Ishikawa (cell line): ENCODE measurements around the gene EPHA6.

Experiments used
- CEBPB ChIP-seq: IDR thresholded peaks from 2 replicates; pipeline ENCODE4 v1.6.1; 2012
- CREB1 ChIP-seq: IDR thresholded peaks from 2 replicates; pipeline ENCODE4 v1.6.1; 2012; ENCODE audit warnings: low read depth
- EGR1 ChIP-seq: IDR thresholded peaks from 2 replicates; pipeline ENCODE4 v1.6.1; 2012
- EP300 ChIP-seq: IDR thresholded peaks from 2 replicates; pipeline ENCODE4 v1.6.1; 2012; ENCODE audit warnings: borderline replicate concordance
- FOXM1 ChIP-seq: IDR thresholded peaks from 2 replicates; pipeline ENCODE4 v1.6.1; 2012; ENCODE audit warnings: low read depth, borderline replicate concordance
- NFIC ChIP-seq: IDR thresholded peaks from 2 replicates; pipeline ENCODE4 v1.6.1; 2012
- RAD21 ChIP-seq: IDR thresholded peaks from 2 replicates; pipeline ENCODE4 v1.6.1; 2012; ENCODE audit warnings: low read depth
- TAF1 ChIP-seq: IDR thresholded peaks from 2 replicates; pipeline ENCODE4 v1.6.1; 2012; ENCODE audit warnings: low read depth, mild to moderate bottlenecking
- TCF12 ChIP-seq: IDR thresholded peaks from 2 replicates; pipeline ENCODE4 v1.6.1; 2012; ENCODE audit warnings: low read depth
- TEAD4 ChIP-seq: IDR thresholded peaks from 2 replicates; pipeline ENCODE4 v1.6.1; 2012
- YY1 ChIP-seq: IDR thresholded peaks from 2 replicates; pipeline ENCODE4 v1.6.1; 2012; ENCODE audit warnings: low read depth
- ZBTB7A ChIP-seq: IDR thresholded peaks from 2 replicates; pipeline ENCODE4 v1.6.1; 2012; ENCODE audit warnings: low read depth
- TF ChIP-seq, protein P1 (sequence below): IDR thresholded peaks from 2 replicates; pipeline ENCODE4 v1.6.1; 2012
- TF ChIP-seq, protein P2 (sequence below): IDR thresholded peaks from 2 replicates; pipeline ENCODE4 v1.6.1; 2012; ENCODE audit warnings: low read depth, mild to moderate bottlenecking
- TF ChIP-seq, protein P3 (sequence below): IDR thresholded peaks from 2 replicates; pipeline ENCODE4 v1.6.1; 2012

Gene EPHA6

DNA sequence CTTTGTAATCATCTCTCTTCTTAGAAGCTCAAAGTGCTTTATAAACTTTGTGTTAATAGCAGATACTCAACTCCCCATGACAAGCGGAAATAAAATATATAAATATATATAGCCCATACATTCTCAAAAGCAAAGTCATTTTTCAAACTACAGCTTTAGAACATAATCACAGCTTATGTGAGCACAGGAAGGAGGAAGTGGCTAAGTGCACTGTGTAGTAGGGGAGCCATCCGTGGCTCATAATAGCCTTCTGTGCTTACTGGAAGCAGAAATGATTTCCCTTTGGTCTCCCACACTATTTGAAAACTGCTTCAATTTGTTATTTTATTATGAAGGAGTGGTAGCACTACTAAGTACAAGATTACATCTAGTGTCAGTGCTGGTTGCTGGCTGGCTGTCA is 798.7 kb downstream of the EPHA6 start:
- no peak for TF ChIP-seq NFIC
- TF ChIP-seq, protein P1, sequence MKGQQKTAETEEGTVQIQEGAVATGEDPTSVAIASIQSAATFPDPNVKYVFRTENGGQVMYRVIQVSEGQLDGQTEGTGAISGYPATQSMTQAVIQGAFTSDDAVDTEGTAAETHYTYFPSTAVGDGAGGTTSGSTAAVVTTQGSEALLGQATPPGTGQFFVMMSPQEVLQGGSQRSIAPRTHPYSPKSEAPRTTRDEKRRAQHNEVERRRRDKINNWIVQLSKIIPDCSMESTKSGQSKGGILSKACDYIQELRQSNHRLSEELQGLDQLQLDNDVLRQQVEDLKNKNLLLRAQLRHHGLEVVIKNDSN, result no peak

DNA sequence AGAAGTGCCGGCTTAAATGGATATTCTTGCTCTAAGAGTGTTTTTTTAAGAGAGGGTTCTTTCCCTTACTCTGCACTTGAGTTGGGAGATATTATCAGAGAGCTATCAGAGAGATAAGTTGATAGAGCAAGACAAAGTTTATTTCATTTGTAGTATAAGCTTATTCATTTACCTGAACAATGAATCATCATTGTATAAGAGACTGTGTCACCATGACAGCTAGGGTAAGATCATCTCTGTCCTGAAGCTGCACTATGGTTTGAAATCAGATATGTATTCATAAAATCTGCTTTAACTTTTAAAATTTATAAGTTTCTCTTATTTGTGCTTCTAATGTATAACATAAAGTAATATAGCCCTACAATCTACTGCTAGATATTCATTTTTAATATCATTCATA is 822.1 kb downstream of the EPHA6 start:
- TF ChIP-seq EP300 (no peak), ZBTB7A (no peak), CEBPB (no peak), NFIC (no peak), CREB1 (no peak), TEAD4 (no peak)
- TF ChIP-seq, protein P1, result no peak

DNA sequence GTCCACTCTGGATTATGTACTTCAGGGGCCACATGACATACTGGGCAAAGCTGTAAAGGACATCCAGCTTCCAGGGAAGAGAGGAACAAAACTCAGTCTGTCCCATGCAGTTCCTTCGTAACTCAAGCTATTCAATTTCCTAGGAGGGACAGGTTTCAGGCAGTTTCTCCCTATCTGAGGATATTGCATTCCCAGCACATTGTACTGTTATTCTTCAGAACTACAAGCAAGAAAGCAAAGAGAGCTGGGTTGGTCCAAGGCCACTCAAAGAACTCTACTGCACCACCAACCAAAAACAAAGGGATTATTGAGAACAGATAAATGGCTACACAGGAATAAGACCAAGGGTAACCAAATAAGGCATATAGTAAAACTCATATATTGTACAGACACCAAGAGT is 832.5 kb downstream of the EPHA6 start:
- TF ChIP-seq, protein P2, sequence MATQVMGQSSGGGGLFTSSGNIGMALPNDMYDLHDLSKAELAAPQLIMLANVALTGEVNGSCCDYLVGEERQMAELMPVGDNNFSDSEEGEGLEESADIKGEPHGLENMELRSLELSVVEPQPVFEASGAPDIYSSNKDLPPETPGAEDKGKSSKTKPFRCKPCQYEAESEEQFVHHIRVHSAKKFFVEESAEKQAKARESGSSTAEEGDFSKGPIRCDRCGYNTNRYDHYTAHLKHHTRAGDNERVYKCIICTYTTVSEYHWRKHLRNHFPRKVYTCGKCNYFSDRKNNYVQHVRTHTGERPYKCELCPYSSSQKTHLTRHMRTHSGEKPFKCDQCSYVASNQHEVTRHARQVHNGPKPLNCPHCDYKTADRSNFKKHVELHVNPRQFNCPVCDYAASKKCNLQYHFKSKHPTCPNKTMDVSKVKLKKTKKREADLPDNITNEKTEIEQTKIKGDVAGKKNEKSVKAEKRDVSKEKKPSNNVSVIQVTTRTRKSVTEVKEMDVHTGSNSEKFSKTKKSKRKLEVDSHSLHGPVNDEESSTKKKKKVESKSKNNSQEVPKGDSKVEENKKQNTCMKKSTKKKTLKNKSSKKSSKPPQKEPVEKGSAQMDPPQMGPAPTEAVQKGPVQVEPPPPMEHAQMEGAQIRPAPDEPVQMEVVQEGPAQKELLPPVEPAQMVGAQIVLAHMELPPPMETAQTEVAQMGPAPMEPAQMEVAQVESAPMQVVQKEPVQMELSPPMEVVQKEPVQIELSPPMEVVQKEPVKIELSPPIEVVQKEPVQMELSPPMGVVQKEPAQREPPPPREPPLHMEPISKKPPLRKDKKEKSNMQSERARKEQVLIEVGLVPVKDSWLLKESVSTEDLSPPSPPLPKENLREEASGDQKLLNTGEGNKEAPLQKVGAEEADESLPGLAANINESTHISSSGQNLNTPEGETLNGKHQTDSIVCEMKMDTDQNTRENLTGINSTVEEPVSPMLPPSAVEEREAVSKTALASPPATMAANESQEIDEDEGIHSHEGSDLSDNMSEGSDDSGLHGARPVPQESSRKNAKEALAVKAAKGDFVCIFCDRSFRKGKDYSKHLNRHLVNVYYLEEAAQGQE, result no peak
- TF ChIP-seq TCF12, result no peak
- TF ChIP-seq EP300, result no peak
- no peak for TF ChIP-seq CREB1
- TF ChIP-seq FOXM1, result no peak
- TF ChIP-seq, protein P3, sequence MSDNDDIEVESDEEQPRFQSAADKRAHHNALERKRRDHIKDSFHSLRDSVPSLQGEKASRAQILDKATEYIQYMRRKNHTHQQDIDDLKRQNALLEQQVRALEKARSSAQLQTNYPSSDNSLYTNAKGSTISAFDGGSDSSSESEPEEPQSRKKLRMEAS, result no peak
- TF ChIP-seq TAF1, result no peak
- no peak for TF ChIP-seq YY1
- no peak for TF ChIP-seq TEAD4

DNA sequence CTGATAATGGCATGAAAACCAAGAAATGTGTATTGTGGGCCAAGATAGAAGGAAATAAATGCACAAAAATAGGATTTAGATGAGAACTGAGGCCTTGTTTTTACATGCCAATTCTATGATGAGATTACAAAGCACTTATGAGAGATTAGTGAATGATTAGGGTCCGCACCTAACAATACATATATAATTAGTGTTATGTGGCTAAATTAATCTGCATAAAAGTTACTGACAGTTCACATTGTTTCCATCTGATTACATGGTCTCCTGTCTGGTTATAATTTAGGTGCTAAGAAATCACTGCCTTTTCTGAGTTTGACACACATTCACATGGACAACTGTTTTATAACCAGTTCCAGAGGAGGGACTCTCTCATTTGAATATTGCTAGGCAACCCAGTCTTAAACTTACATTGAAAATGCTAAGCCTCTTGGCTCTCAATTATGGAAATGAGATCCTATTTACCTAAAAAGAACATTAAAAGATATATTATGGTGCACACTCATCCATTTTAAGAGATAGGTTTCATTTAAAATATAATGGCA is 833.1 kb downstream of the EPHA6 start:
- no peak for TF ChIP-seq EGR1
- no peak for TF ChIP-seq RAD21
- TF ChIP-seq TCF12, result no peak
- no peak for TF ChIP-seq EP300
- TF ChIP-seq, protein P1, result no peak
- no peak for TF ChIP-seq CREB1
- no peak for TF ChIP-seq FOXM1
- no peak for TF ChIP-seq ZBTB7A
- no peak for TF ChIP-seq YY1
- TF ChIP-seq, protein P3, result no peak
- TF ChIP-seq NFIC, result no peak
- TF ChIP-seq, protein P2, result no peak
- no peak for TF ChIP-seq CEBPB

DNA sequence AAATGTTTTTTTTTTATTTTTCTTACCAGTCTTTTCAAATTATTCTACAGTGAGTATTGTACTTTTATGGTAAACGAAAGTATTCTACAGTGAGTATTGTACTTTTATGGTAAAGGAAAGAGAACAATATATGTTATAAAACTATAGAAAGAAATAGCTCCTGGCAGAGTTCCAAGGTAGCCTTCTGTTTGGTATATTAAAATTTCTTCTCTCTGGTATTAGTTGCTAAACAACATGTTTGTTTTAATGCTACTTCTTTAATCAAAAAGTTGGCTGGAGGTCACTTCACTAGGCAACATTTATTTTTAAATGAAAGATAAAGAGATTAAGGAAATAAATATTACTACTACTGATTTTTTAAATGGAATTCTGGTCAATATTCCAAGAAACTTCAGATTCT is 841.6 kb downstream of the EPHA6 start:
- TF ChIP-seq FOXM1, result no peak
- TF ChIP-seq ZBTB7A, result no peak
- no peak for TF ChIP-seq TCF12
- no peak for TF ChIP-seq RAD21
- no peak for TF ChIP-seq TAF1
- no peak for TF ChIP-seq YY1
- no peak for TF ChIP-seq EGR1
- no peak for TF ChIP-seq EP300
- TF ChIP-seq, protein P2, result no peak
- TF ChIP-seq CREB1, result no peak
